GM23248 (cell line): ENCODE measurements around the gene ZNF792.

ENCODE experiments used
- EZH2 ChIP-seq: fragments of 200-600 bp; sonication (generic); IDR thresholded peaks from 2 replicates; pipeline ENCODE4 v1.6.1; 2018; ENCODE audit warnings: antibody characterized with exemption, mild to moderate bottlenecking; ENCODE audit not compliant: insufficient read depth, poor library complexity, severe bottlenecking
- EZH2phosphoT487 ChIP-seq: fragments of 200-600 bp; sonication (generic); IDR thresholded peaks from 2 replicates; pipeline ENCODE4 v1.6.1; 2018; ENCODE audit warnings: antibody characterized with exemption, moderate library complexity, mild to moderate bottlenecking, low read depth; ENCODE audit not compliant: insufficient read depth

- no peak for TF ChIP-seq EZH2
- no peak for TF ChIP-seq EZH2phosphoT487
Measured at GRCh38 chr19:34990578-34991192, 26.7 kb upstream of the ZNF792 start.
